Measurements from ENCODE around the gene RIF1.

GRCh38 chr2:151403914-151404313 lies 5.8 kb upstream of the RIF1 start:
- TF ChIP-seq CTCF (IDR thresholded peaks at IDR 0.05) (no peak), POLR2A (IDR thresholded peaks at IDR 0.05) (no peak)

All from testis (tissue), 2 donors.